Endothelial cell of umbilical vein (primary cell): ENCODE measurements around the gene PRIM1. TPM values are rescaled to one million over a fixed set of nuclear protein-coding genes. Genes with fewer than 3 reads are reported as not detected.
"Not testable (repeated sequence)": the region's sequence is repeated elsewhere in the genome, so short reads cannot be mapped to it uniquely, and the experiment has no call there.

ENCODE experiments used
- BruUV-seq: library from RNA; stranded (reverse); fragments of 400-500 nt; replicated peaks from 2 replicates; lab custom pipeline; 2021; lab: Mats Ljungman, UMichigan
- CTCF ChIA-PET: fragments of 300-600, 350-600 bp; sonication (Branson Sonifier 250); formaldehyde crosslinking; loops from one replicate; lab custom pipeline; 2021; ENCODE audit warnings: antibody characterized with exemption, inconsistent platforms; lab: Charles Lee
- POLR2A ChIA-PET: fragments of 300-600, 350-600 bp; sonication (Branson Sonifier 250); formaldehyde crosslinking; loops from one replicate; lab custom pipeline; 2021; ENCODE audit warnings: antibody characterized with exemption, inconsistent platforms; lab: Charles Lee
- DNase-seq: peaks from one replicate; pipeline ENCODE4 v3.0.0-alpha.2; 2011; ENCODE audit warnings: low read depth, low spot score
- FAIRE-seq: peaks from 2 replicates; lab custom pipeline; 2011; peaks lifted over from hg19 to GRCh38; lab: Jason Lieb, UNC
- H2AFZ ChIP-seq: 2 replicates; pipeline ENCODE4 v1.6.0; 2012; ENCODE audit warnings: low read depth, low read length, control low read depth, inconsistent platforms
- H3K27ac ChIP-seq: 2 replicates; pipeline ENCODE4 v1.5.1; 2011; ENCODE audit warnings: low read depth, mild to moderate bottlenecking, control low read depth, low read length, moderate library complexity; ENCODE audit not compliant: insufficient read depth
- H3K27me3 ChIP-seq, 2 experiments: 2 replicates each; pipeline versions ENCODE4 v1.6.0 to v1.6.1; 2011; ENCODE audit warnings: low read length in 2 of 2, mixed read lengths in 1 of 2; ENCODE audit not compliant: control insufficient read depth in 2 of 2, insufficient read depth in 2 of 2
- H3K36me3 ChIP-seq, 2 experiments: 2 replicates in 1 of 2; 3 replicates in 1 of 2; pipeline ENCODE4 v1.5.1; 2011; ENCODE audit warnings: low read length in 2 of 2, mild to moderate bottlenecking in 1 of 2, moderate library complexity in 1 of 2; ENCODE audit not compliant: control insufficient read depth in 2 of 2, insufficient read depth in 2 of 2; ENCODE audit errors: extremely low read depth in 1 of 2
- H3K4me1 ChIP-seq: 3 replicates; pipeline ENCODE4 v1.5.1; 2011; ENCODE audit warnings: mild to moderate bottlenecking, low read length; ENCODE audit not compliant: control insufficient read depth, insufficient read depth; ENCODE audit errors: extremely low read depth
- H3K4me2 ChIP-seq: 2 replicates; pipeline ENCODE4 v1.6.1; 2011; ENCODE audit warnings: low read length, control low read depth, mixed read lengths; ENCODE audit not compliant: insufficient read depth
- H3K4me3 ChIP-seq, 3 experiments: fragments of 200-600 bp in 1 of 3; sonication (generic), shearing (Covaris generic) in 1 of 3; replicated peaks in 1 of 3; 2 replicates each; pipeline ENCODE4 v1.5.1; 2011 to 2016; ENCODE audit warnings: control low read depth in 3 of 3, low read length in 3 of 3, mild to moderate bottlenecking in 2 of 3, inconsistent platforms in 1 of 3, low read depth in 1 of 3, moderate library complexity in 1 of 3; ENCODE audit not compliant: insufficient read depth in 1 of 3
- H3K79me2 ChIP-seq: 2 replicates; pipeline ENCODE4 v1.6.0; 2012; ENCODE audit warnings: low read length, inconsistent platforms; ENCODE audit not compliant: control insufficient read depth, insufficient read depth
- H3K9ac ChIP-seq: replicated peaks from 2 replicates; pipeline ENCODE3; 2011; ENCODE audit warnings: low read length, control low read depth; ENCODE audit not compliant: insufficient read depth; ENCODE audit errors: extremely low read depth
- H3K9me1 ChIP-seq: replicated peaks from 3 replicates; pipeline ENCODE4 v1.6.0; 2011; ENCODE audit warnings: mild to moderate bottlenecking, low read length; ENCODE audit not compliant: control insufficient read depth, insufficient read depth; ENCODE audit errors: extremely low read depth
- H3K9me3 ChIP-seq: replicated peaks from 2 replicates; pipeline ENCODE4 v1.5.1; 2012; ENCODE audit warnings: low read length, inconsistent platforms; ENCODE audit not compliant: control insufficient read depth, insufficient read depth
- H4K20me1 ChIP-seq: replicated peaks from 2 replicates; pipeline ENCODE3; 2011; ENCODE audit warnings: mild to moderate bottlenecking, low read length; ENCODE audit not compliant: control insufficient read depth, insufficient read depth; ENCODE audit errors: extremely low read depth
- CTCF ChIP-seq, 2 donors: IDR thresholded peaks; 1 replicate in 1 of 2; 2 replicates in 1 of 2; pipeline ENCODE4 v1.5.1; 2011; ENCODE audit warnings: low read length in 2 of 2, mild to moderate bottlenecking in 2 of 2, moderate library complexity in 2 of 2, control low read depth in 1 of 2, inconsistent platforms in 1 of 2, low read depth in 1 of 2; ENCODE audit not compliant: insufficient read depth in 1 of 2; ENCODE audit errors: extremely low read depth in 1 of 2
- EZH2 ChIP-seq: IDR thresholded peaks from 2 replicates; pipeline ENCODE4 v1.6.1; 2012; ENCODE audit warnings: borderline replicate concordance, low read depth, mild to moderate bottlenecking, moderate library complexity, low read length, inconsistent platforms; ENCODE audit not compliant: severe bottlenecking
- FOS ChIP-seq: IDR thresholded peaks from 2 replicates; pipeline ENCODE4 v1.6.1; 2011; ENCODE audit warnings: mild to moderate bottlenecking, low read length, moderate library complexity, borderline replicate concordance; ENCODE audit not compliant: insufficient read depth
- GATA2 ChIP-seq: IDR thresholded peaks from 2 replicates; pipeline ENCODE4 v1.7.0; 2011; ENCODE audit warnings: low read depth, mild to moderate bottlenecking, moderate library complexity, mixed read lengths, low read length; ENCODE audit not compliant: insufficient read length, insufficient read depth
- JUN ChIP-seq: IDR thresholded peaks from 2 replicates; pipeline ENCODE4 v1.6.1; 2011; ENCODE audit warnings: borderline replicate concordance, low read depth; ENCODE audit not compliant: insufficient read length, insufficient read depth
- MAX ChIP-seq: IDR thresholded peaks from 2 replicates; pipeline ENCODE4 v1.6.1; 2011; ENCODE audit not compliant: insufficient read depth, insufficient read length
- MYC ChIP-seq: IDR thresholded peaks from one replicate; pipeline ENCODE4 v1.6.1; 2011; ENCODE audit warnings: mild to moderate bottlenecking, low read depth, low read length
- POLR2A ChIP-seq: IDR thresholded peaks from 2 replicates; pipeline ENCODE4 v1.6.1; 2012; ENCODE audit warnings: low read depth, mild to moderate bottlenecking, control low read depth, low read length
- POLR2AphosphoS5 ChIP-seq: IDR thresholded peaks from 2 replicates; pipeline ENCODE4 v1.6.1; 2012; ENCODE audit warnings: low read depth, mild to moderate bottlenecking, control low read depth, low read length, moderate library complexity; ENCODE audit not compliant: insufficient read depth
- dilution Hi-C: fragments of 300-500 bp; cut with MboI; formaldehyde crosslinking; loops from one replicate; pipeline ENCODE4 v1.15.0; 2019; ENCODE audit warnings: low sequenced_read_pairs; ENCODE audit not compliant: extremely low pct_ligation_motif_present
- intact Hi-C: fragments of 100-400 bp; cut with micrococcal nuclease; formaldehyde crosslinking; loops from one replicate; pipeline ENCODE4 v1.10.0; 2022
- polyA plus RNA-seq, 4 experiments: library from polyadenylated mRNA; depleted of rRNA in 3 of 4; stranded (reverse) in 3 of 4; unstranded in 1 of 4; fragments of >200 nt; gene quantifications; 2 replicates each; pipeline versions ENCODE4 v1.2.1 to v1.2.3, GENCODE V29; 2011 to 2012; ENCODE audit warnings: missing spikeins in 1 of 4
- total RNA-seq: library from RNA; stranded (reverse); gene quantifications from 2 replicates; pipeline ENCODE4 v1.2.3, GENCODE V29; 2021

Gene PRIM1
- total and polyA plus RNA-seq, 2 donors (not counting 3 experiments of a cell fraction or from before 2014, with no cell fraction given) = 10.9 to 12.1 TPM

GRCh38 chr12:56795046-56795562 lies 43.0 kb upstream of the PRIM1 start:
- H3K9me1 ChIP-seq, H3K9me3 ChIP-seq, H4K20me1 ChIP-seq, FAIRE-seq, H3K4me2 ChIP-seq, dilution Hi-C loops, H3K4me1 ChIP-seq, H3K36me3 ChIP-seq, H2AFZ ChIP-seq, BruUV-seq, CTCF ChIA-PET, H3K4me3 ChIP-seq, DNase-seq, H3K79me2 ChIP-seq, H3K27ac ChIP-seq, H3K9ac ChIP-seq, POLR2A ChIA-PET, intact Hi-C loops, H3K27me3 ChIP-seq: not testable (repeated sequence)

GRCh38 chr12:56793124-56793523 lies 41.0 kb upstream of the PRIM1 start:
- dilution Hi-C loops, H3K4me3 ChIP-seq, H3K4me2 ChIP-seq, DNase-seq, H3K27me3 ChIP-seq, H3K27ac ChIP-seq, H3K9me1 ChIP-seq, H3K36me3 ChIP-seq, H3K79me2 ChIP-seq, H3K9me3 ChIP-seq, H3K9ac ChIP-seq, CTCF ChIA-PET, H2AFZ ChIP-seq, H3K4me1 ChIP-seq, intact Hi-C loops, BruUV-seq, FAIRE-seq, H4K20me1 ChIP-seq, POLR2A ChIA-PET: not testable (repeated sequence)

- dilution Hi-C loops = no loop called here
- no peak for TF ChIP-seq MYC
- no peak for TF ChIP-seq CTCF (IDR thresholded peaks at IDR 0.05; ENCODE audit: extremely low read depth in 1 of 2, insufficient read depth in 1 of 2, low read depth in 1 of 2, low read length in 2 of 2)
- no peak for TF ChIP-seq EZH2
- no peak for TF ChIP-seq JUN
- TF ChIP-seq FOS = no peak
- TF ChIP-seq MAX = no peak
- TF ChIP-seq GATA2 = no peak
- no peak for TF ChIP-seq POLR2AphosphoS5
- TF ChIP-seq POLR2A = no peak
- CTCF ChIA-PET = no interaction called here
- H3K9me1 ChIP-seq = no peaks in the 10 kb centered on the region
- DNase-seq (no peak), FAIRE-seq (no peak)
- no peak overlapping the region for H3K9ac ChIP-seq
- H3K4me2 ChIP-seq = no peak overlapping the region
- H3K79me2 ChIP-seq = no peaks in the 10 kb centered on the region
- intact Hi-C loops = no loop called here
- no peaks in the 10 kb centered on the region for H3K36me3 ChIP-seq
- H3K4me1 ChIP-seq = no peaks in the 10 kb centered on the region
- H4K20me1 ChIP-seq = no peaks in the 10 kb centered on the region
- no peak overlapping the region for H2AFZ ChIP-seq
- H3K27me3 ChIP-seq = no peaks in the 10 kb centered on the region
- no peaks in the 10 kb centered on the region for H3K9me3 ChIP-seq
- POLR2A ChIA-PET = no interaction called here
- H3K4me3 ChIP-seq = no peak overlapping the region
- no TSS peak for BruUV-seq
- H3K27ac ChIP-seq = no peak overlapping the region
Observed at GRCh38 chr12:56792678-56793077, 40.6 kb upstream of the PRIM1 start.
